Astrocyte of the cerebellum (primary cell): ENCODE results near the gene PRELP.

Experiments
- DNase-seq: peaks from one replicate; pipeline ENCODE4 v3.0.0-alpha.2; 2011; ENCODE audit warnings: low read depth
- H3K4me3 ChIP-seq: 2 replicates; pipeline ENCODE4 v1.5.1; 2011; ENCODE audit warnings: mild to moderate bottlenecking, low read depth, low read length, moderate library complexity
- CTCF ChIP-seq: IDR thresholded peaks from 2 replicates; pipeline ENCODE4 v1.5.1; 2012; ENCODE audit warnings: low read length, low read depth, moderate library complexity, mild to moderate bottlenecking; ENCODE audit errors: missing control alignments
- in situ Hi-C: cut with HindIII; loops from 2 replicates; pipeline ENCODE4 v1.10.0; 2017; ENCODE audit warnings: low sequenced_read_pairs

The PRELP gene

GRCh38 chr1:203497269-203497777 is 21.7 kb downstream of the PRELP start:
- H3K4me3 ChIP-seq: no peak overlapping the region
- in situ Hi-C loops: no loop called here
- no peak for TF ChIP-seq CTCF
- no peak for DNase-seq

DNA sequence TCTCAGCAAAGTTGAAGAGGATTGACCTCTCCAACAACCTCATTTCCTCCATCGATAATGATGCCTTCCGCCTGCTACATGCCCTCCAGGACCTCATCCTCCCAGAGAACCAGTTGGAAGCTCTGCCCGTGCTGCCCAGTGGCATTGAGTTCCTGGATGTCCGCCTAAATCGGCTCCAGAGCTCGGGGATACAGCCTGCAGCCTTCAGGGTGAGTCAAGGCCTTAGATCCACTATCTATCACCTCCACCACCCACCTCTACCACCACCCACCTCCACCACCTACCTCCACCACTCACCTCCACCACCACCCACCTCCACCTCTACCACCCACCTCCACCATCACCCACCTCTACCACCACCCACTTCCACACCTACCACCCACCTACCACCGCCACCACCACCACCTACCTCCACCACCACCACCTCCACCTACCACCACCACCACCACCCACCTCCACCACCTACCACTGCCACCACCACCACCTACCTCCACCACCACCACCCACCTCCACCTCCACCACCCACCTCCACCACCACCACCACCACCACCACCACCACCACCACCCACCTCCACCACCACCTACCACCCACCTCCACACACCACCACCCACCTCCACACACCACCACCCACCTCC is 24.2 kb downstream of the PRELP start:
- in situ Hi-C loops: loop anchor here (25.0 kb wide), 1 partner anchor 213 kb away; no protein-coding TSS in a partner anchor
- DNase-seq: no peak
- no peak for TF ChIP-seq CTCF
- no peak overlapping the region for H3K4me3 ChIP-seq

DNA sequence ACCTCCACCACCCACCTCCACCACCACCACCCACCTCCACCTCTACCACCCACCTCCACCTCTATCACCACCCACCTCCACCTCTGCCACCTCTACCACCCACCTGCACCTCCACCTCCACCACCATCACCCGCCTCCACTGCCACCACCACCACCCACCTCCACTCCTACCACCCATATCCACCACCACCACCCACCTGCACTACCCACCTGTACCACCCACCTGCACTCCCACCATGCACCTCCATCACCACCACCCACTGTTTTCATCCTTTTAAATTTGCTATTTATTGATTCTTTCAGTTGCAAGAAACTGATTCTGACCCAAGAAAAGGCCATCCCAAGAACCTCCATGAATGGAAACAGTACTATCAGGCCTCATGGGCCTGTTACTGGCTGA is 24.7 kb downstream of the PRELP start:
- no peak for DNase-seq
- TF ChIP-seq CTCF: no peak
- H3K4me3 ChIP-seq: no peak overlapping the region
- in situ Hi-C loops: loop anchor here (25.0 kb wide), 1 partner anchor 212 kb away; no protein-coding TSS in a partner anchor

- DNase-seq: no peak
- no peak for TF ChIP-seq CTCF
- no peak overlapping the region for H3K4me3 ChIP-seq
- in situ Hi-C loops: loop anchor here (25.0 kb wide), 1 partner anchor 208 kb away; no protein-coding TSS in a partner anchor
These were observed 28.2 kb downstream of the PRELP start for GRCh38 chr1:203503836-203504235.

DNA sequence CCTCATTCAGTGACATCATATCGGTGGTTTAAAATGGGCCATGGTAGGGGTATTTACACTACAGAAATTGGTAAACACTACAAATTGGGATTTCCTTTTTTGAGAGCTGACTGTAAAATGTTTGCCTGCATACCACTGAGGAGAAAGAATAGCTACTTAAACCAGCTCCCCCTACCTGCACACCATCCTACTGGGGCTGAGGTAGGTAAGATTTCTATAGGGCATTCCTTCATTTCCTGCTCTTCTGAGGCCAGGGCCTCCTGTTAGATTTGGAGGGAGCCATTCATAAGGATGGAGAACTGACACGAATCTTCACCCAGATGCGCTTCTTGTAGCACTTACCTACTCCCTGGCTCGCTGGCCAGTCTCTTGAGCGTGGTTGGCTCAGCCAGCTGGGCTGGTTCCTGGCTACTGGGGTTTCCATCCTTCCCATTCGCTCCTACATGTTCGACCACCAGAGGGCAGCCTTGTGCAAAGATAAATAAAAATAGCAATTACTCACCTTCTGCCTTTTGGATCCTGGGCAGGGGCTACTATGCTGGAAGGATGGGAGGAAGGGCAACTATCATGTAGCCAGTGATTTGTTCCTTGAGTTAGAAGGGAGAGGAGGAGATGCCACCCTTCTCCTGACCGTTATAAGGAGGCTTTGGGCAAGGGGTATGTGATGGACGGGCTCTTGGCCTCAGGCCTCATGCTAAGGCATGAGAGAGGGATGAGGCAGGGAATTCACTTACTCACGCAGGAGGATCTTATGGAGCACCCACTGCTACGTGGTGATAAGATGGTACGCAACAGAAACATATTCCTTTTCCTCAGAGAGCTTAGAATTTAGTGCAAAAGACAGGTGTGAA is 29.0 kb downstream of the PRELP start:
- peak; percentile 77 for TF ChIP-seq CTCF
- in situ Hi-C loops: loop anchor here (25.0 kb wide), 1 partner anchor 208 kb away; no protein-coding TSS in a partner anchor
- DNase-seq: peak; percentile 57
- no peak overlapping the region for H3K4me3 ChIP-seq

DNA sequence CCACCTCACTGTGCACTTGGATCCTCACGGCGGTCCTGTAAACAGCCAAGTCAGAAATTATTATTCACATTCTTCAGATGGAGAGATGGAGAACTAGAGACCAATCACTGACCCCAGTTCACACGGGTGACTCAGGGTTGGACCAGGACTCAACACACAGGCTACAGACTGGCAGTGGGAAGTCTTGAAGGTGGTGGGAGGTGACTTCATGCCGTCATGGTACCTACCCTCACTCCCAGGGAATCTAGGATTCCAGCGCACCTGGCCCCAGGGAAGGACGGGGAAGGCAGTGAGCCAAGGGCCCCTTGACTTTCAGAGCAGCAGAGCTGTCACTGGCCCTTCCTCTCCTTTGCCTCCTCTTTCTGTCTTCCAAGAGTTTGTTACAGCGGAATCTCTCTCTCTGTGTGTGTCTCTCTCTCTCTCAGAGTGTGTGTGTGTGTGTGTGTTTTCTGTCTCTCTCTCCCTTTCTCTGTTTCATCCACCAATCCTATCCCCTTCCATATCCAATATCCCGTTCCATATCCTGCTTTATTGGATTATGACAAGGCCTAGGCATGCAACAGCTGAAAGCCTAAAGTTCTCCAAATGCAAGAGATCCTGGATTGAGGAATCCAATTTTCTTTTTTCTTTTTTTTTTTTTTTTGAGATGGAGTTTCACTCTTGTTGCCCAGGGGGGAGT is 30.1 kb downstream of the PRELP start:
- TF ChIP-seq CTCF: no peak
- DNase-seq: no peak
- no peak overlapping the region for H3K4me3 ChIP-seq
- in situ Hi-C loops: loop anchor here (25.0 kb wide), 1 partner anchor 207 kb away; no protein-coding TSS in a partner anchor
